HepG2 (cell line): Measurements from ENCODE around the gene PLXDC2. TPM values are rescaled to one million over a fixed set of nuclear protein-coding genes. Genes with fewer than 3 reads are reported as not detected.

ENCODE experiments used
- ATAC-seq: fragments of 200-7000 bp; cut with Tn5 transposase; 3 replicates; pipeline ENCODE4 v1.9.1; 2020; ENCODE audit warnings: mild to moderate bottlenecking, moderate library complexity
- BruUV-seq: library from RNA; stranded (reverse); fragments of 400-500 nt; replicated peaks from 2 replicates; lab custom pipeline; 2021; lab: Mats Ljungman, UMichigan
- CTCF ChIA-PET: fragments of 300-600 bp; formaldehyde crosslinking; extraction: SDS; loops from one replicate; lab custom pipeline; 2021; ENCODE audit warnings: low total read pairs, inconsistent platforms, low intra/inter-chr PET ratio; lab: Yijun Ruan, JAX
- POLR2A ChIA-PET: fragments of 350-600 bp; sonication (Branson Sonifier 250); formaldehyde crosslinking; loops from one replicate; lab custom pipeline; 2020; ENCODE audit warnings: antibody characterized with exemption, inconsistent platforms; lab: Yijun Ruan, JAX
- DNase-seq: peaks from one replicate; pipeline ENCODE4 v3.0.0-alpha.2; 2015; ENCODE audit warnings: low spot score
- FAIRE-seq: peaks from 3 replicates; lab custom pipeline; 2011; peaks lifted over from hg19 to GRCh38; lab: Jason Lieb, UNC
- H2AFZ ChIP-seq: one replicate; pipeline ENCODE4 v1.6.1; 2011; ENCODE audit warnings: low read length, inconsistent platforms
- H3K27ac ChIP-seq: fragments of 300-600 bp; 3 replicates; pipeline ENCODE4 v1.8.0; 2011; ENCODE audit warnings: mixed run types, mild to moderate bottlenecking, mixed read lengths, low read length, inconsistent platforms; ENCODE audit not compliant: insufficient read depth; ENCODE audit errors: extremely low read length
- H3K27me3 ChIP-seq, 2 experiments: fragments of 200-600 bp in 1 of 2; 2 replicates in 1 of 2; 3 replicates in 1 of 2; pipeline versions ENCODE4 v1.6.0 to v1.8.0; 2011; ENCODE audit warnings: low read length in 2 of 2, mild to moderate bottlenecking in 2 of 2, moderate library complexity in 2 of 2, inconsistent platforms in 1 of 2; ENCODE audit not compliant: insufficient read depth in 2 of 2, control insufficient read depth in 1 of 2
- H3K36me3 ChIP-seq, 2 experiments: fragments of 200-600 bp in 1 of 2; replicated peaks in 1 of 2; 2 replicates in 1 of 2; 3 replicates in 1 of 2; pipeline versions ENCODE4 v1.5.1 to v1.8.0; 2011; ENCODE audit warnings: low read length in 2 of 2, inconsistent platforms in 1 of 2; ENCODE audit not compliant: insufficient read depth in 2 of 2, control insufficient read depth in 1 of 2
- H3K4me1 ChIP-seq: 2 replicates; pipeline ENCODE4 v1.5.1; 2012; ENCODE audit warnings: low read length, inconsistent platforms; ENCODE audit not compliant: insufficient read depth
- H3K4me2 ChIP-seq: 2 replicates; pipeline ENCODE4 v1.6.0; 2011; ENCODE audit warnings: low read depth, low read length, inconsistent platforms
- H3K4me3 ChIP-seq, 3 experiments: fragments of 200-600 bp in 1 of 3; sonication (generic), shearing (Covaris generic) in 1 of 3; replicated peaks in 1 of 3; 2 replicates each; pipeline ENCODE4 v1.5.1; 2011 to 2016; ENCODE audit warnings: low read length in 3 of 3, inconsistent platforms in 2 of 3, low read depth in 2 of 3, mild to moderate bottlenecking in 2 of 3, control low read depth in 1 of 3, mixed read lengths in 1 of 3; ENCODE audit not compliant: insufficient read depth in 1 of 3
- H3K79me2 ChIP-seq: one replicate; pipeline ENCODE4 v1.6.1; 2011; ENCODE audit warnings: low read length, inconsistent platforms; ENCODE audit not compliant: insufficient read depth
- H3K9ac ChIP-seq: 2 replicates; pipeline ENCODE4 v1.6.0; 2011; ENCODE audit warnings: mild to moderate bottlenecking, low read depth, low read length, inconsistent platforms; ENCODE audit not compliant: insufficient read depth
- H3K9me3 ChIP-seq: 2 replicates; pipeline ENCODE4 v1.5.1; 2012; ENCODE audit warnings: mild to moderate bottlenecking, low read length
- H4K20me1 ChIP-seq: 2 replicates; pipeline ENCODE4 v1.6.0; 2011; ENCODE audit warnings: inconsistent platforms, mild to moderate bottlenecking, low read length, moderate library complexity; ENCODE audit not compliant: insufficient read depth
- EZH2 ChIP-seq: conservative IDR thresholded peaks from 2 replicates; pipeline ENCODE4 v1.6.1; 2012; ENCODE audit warnings: mild to moderate bottlenecking, low read depth, low read length, moderate library complexity
- IRF2 ChIP-seq: IDR thresholded peaks from 2 replicates; pipeline ENCODE4 v1.6.1; 2018; ENCODE audit warnings: missing genetic modification reagents, missing compliant biosample characterization
- ZBTB7B ChIP-seq: sonication (generic); formaldehyde crosslinking; IDR thresholded peaks from 2 replicates; pipeline ENCODE4 v1.4.0; 2020; ENCODE audit warnings: missing genetic modification reagents
- ZNF441 ChIP-seq: sonication (generic); formaldehyde crosslinking; IDR thresholded peaks from 2 replicates; pipeline ENCODE4 v1.7.0; 2021; ENCODE audit warnings: missing genetic modification reagents, borderline replicate concordance
- ZNF629 ChIP-seq: sonication (generic); formaldehyde crosslinking; conservative IDR thresholded peaks from 2 replicates; pipeline ENCODE4 v1.5.0; 2020; ENCODE audit warnings: missing genetic modification reagents
- ZNF652 ChIP-seq: IDR thresholded peaks from 2 replicates; pipeline ENCODE4 v1.6.1; 2016; ENCODE audit warnings: low read depth, borderline replicate concordance
- WGBS: methylation state at CpG from one replicate; pipeline ENCODE4 v1.1.6; 2017; ENCODE audit warnings: low lambda C conversion rate; 5-methylcytosine and 5-hydroxymethylcytosine counted together
- in situ Hi-C: cut with HindIII; loops from 2 replicates; pipeline ENCODE4 v1.10.0; 2017; ENCODE audit warnings: low pct_unique_long_range_greater_than_20kb; ENCODE audit not compliant: extremely low pct_ligation_motif_present
- intact Hi-C: fragments of 100-400 bp; cut with micrococcal nuclease; formaldehyde crosslinking; loops from one replicate; pipeline ENCODE4 v1.10.0; 2022; ENCODE audit not compliant: unreplicated experiment
- polyA plus RNA-seq, 8 experiments: library from polyadenylated mRNA; depleted of rRNA in 3 of 8; stranded (reverse) in 7 of 8; unstranded in 1 of 8; fragments of >200 nt; fragmentation: Illumina TruSeq in 4 of 8; extraction: Trizol in 4 of 8; gene quantifications; 2 replicates each; pipeline versions ENCODE4 v1.2.1 to v1.2.3, GENCODE V29; 2011 to 2016; ENCODE audit warnings: low read depth in 4 of 8, missing spikeins in 1 of 8, mixed read lengths in 1 of 8; ENCODE audit not compliant: insufficient read depth in 1 of 8
- total RNA-seq, 5 experiments: library from RNA; depleted of rRNA; stranded (reverse); fragments of >200 nt; fragmentation: Illumina TruSeq; extraction: Trizol; gene quantifications; 2 replicates each; pipeline ENCODE4 v1.2.3, GENCODE V29; 2016; ENCODE audit warnings: low read depth in 1 of 5
- TF ChIP-seq, protein P1 (sequence below): sonication (generic); formaldehyde crosslinking; IDR thresholded peaks from 2 replicates; pipeline ENCODE4 v1.4.0; 2020; ENCODE audit warnings: missing genetic modification reagents
- TF ChIP-seq, protein P2 (sequence below): sonication (generic); formaldehyde crosslinking; IDR thresholded peaks from 2 replicates; pipeline ENCODE4 v1.5.0; 2020; ENCODE audit warnings: missing genetic modification reagents
- TF ChIP-seq, protein P3 (sequence below): sonication (generic); formaldehyde crosslinking; IDR thresholded peaks from 2 replicates; pipeline ENCODE4 v1.4.0; 2020; ENCODE audit warnings: missing genetic modification reagents

Gene PLXDC2
- total and polyA plus RNA-seq, 2 of the 13 experiments (the other 11 are each of a cell fraction or from before 2014, with no cell fraction given) = 2.1 to 2.4 TPM

DNA sequence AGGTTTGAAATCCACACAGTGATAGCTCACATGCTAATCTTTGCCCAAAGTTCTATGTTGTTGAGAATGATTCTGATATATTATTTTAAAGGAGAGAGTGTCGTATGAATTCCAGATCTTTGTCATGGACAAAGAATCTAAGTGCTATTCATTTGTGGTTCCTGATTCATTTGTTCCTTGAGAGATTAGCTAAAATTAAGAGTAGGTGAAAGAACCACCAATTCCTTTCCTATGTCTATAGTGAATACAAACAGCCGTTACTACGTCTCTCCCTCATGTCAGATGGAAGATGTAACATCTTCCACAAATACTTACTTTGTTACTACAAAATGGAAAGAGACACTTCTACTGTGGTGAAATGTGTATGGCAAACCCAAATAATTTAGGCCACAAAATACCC, 3.3 kb upstream of the PLXDC2 start:
- 58% methylated on average over 3 of the region's 3 CpGs for WGBS
- Histone ChIP-seq H3K4me3 (no peak overlapping the region), H3K9ac (no peak overlapping the region), H3K9me3 (no peaks in the 10 kb centered on the region), H3K27ac (no peak overlapping the region), H2AFZ (no peak overlapping the region), H3K4me1 (peaks cover 11% of the 10 kb centered on the region; the same call in 1 of the 2 replicates), H3K36me3 (no peaks in the 10 kb centered on the region), H3K4me2 (no peak overlapping the region), H3K27me3 (peaks cover 3 to 25% of the 10 kb centered on the region in 2 experiments; a peak in 3 of 5 replicates), H3K79me2 (no peaks in the 10 kb centered on the region), H4K20me1 (peaks cover 3% of the 10 kb centered on the region; the same call in 1 of the 2 replicates)
- POLR2A ChIA-PET = no interaction called here
- no TSS peak for BruUV-seq
- no peak for DNase-seq
- TF ChIP-seq ZNF441 (CRISPR knock-in tag) = no peak
- CTCF ChIA-PET = no interaction called here
- FAIRE-seq = no peak
- no peak for ATAC-seq
- in situ Hi-C loops (no loop called here), intact Hi-C loops (no loop called here)

DNA sequence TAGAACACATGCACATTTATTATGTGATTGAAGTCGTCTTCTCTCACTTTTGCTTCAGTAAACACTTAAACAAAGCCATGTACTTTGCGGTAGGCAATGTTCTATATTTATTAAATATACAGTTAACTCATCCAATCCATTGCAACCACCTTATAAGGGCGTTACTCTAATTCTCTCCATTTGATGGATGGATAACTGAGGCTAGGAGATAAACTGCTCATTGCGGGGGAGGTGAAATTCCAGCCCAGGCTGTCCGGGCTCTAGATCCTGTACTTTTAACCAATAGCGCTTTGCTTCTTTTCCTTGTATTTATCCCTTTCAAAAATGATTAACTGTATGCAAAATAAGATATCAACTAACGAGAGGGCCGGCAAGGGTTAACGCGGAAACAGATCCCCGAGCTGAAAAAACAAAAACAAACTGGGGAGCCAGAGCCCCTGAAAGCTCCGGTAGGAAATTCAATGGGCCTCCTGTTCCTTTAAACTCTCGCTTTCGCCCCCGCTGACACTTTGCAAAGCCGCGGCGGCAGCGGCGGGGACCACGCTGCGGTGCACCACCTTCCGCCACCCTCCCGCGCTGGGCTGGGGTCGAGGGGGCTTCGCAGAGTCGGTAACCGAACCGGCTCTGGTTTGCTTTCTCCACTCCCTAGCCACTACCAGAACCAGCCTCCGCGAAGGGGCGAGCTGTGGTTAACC, 1.0 kb upstream of the PLXDC2 start:
- no peak overlapping the region for H3K9ac ChIP-seq
- DNase-seq = no peak
- BruUV-seq = no TSS peak
- ATAC-seq = peak; percentile 37
- no peak for FAIRE-seq
- H3K9me3 ChIP-seq = no peaks in the 10 kb centered on the region
- intact Hi-C loops = loop anchor here (5.0 kb wide), 1 partner anchor 952 kb away; no protein-coding TSS in a partner anchor
- H3K27me3 ChIP-seq = peaks cover 3 to 25% of the 10 kb centered on the region in 2 experiments; a peak in 3 of 5 replicates
- in situ Hi-C loops = no loop called here
- no peak overlapping the region for H3K27ac ChIP-seq
- H3K4me3 ChIP-seq = peak overlapping the region; percentile 41 to 64 (median 55); a peak in 5 of 6 replicates
- no peaks in the 10 kb centered on the region for H3K79me2 ChIP-seq
- H3K4me1 ChIP-seq = peaks cover 11% of the 10 kb centered on the region; the same call in 1 of the 2 replicates
- no peaks in the 10 kb centered on the region for H3K36me3 ChIP-seq
- 11% methylated on average over 28 of the region's 33 CpGs for WGBS
- H3K4me2 ChIP-seq = peak overlapping the region; percentile 65
- ChIA-PET CTCF (interaction anchor here (0.6 kb wide), 1 partner anchor 721 kb away, joined by 4 read pairs; no protein-coding TSS in a partner anchor), POLR2A (no interaction called here)
- no peak overlapping the region for H2AFZ ChIP-seq
- peaks cover 3% of the 10 kb centered on the region; the same call in 1 of the 2 replicates for H4K20me1 ChIP-seq
- TF ChIP-seq ZNF629 (CRISPR knock-in tag) (peak; percentile 52; the same call in 1 of the 2 replicates), EZH2 (0 out of 2 replicates have a peak, but pooled peaks have one; percentile 38), ZNF652 (CRISPR knock-in tag) (0 out of 2 replicates have a peak, but pooled peaks have one; percentile 75), IRF2 (CRISPR knock-in tag) (no peak), ZBTB7B (peak; percentile 76; the same call in 1 of the 2 replicates)
- TF ChIP-seq, protein P1, sequence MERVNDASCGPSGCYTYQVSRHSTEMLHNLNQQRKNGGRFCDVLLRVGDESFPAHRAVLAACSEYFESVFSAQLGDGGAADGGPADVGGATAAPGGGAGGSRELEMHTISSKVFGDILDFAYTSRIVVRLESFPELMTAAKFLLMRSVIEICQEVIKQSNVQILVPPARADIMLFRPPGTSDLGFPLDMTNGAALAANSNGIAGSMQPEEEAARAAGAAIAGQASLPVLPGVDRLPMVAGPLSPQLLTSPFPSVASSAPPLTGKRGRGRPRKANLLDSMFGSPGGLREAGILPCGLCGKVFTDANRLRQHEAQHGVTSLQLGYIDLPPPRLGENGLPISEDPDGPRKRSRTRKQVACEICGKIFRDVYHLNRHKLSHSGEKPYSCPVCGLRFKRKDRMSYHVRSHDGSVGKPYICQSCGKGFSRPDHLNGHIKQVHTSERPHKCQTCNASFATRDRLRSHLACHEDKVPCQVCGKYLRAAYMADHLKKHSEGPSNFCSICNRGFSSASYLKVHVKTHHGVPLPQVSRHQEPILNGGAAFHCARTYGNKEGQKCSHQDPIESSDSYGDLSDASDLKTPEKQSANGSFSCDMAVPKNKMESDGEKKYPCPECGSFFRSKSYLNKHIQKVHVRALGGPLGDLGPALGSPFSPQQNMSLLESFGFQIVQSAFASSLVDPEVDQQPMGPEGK (CRISPR knock-in tag) = peak; percentile 18; the same call in 1 of the 2 replicates
- TF ChIP-seq, protein P2, sequence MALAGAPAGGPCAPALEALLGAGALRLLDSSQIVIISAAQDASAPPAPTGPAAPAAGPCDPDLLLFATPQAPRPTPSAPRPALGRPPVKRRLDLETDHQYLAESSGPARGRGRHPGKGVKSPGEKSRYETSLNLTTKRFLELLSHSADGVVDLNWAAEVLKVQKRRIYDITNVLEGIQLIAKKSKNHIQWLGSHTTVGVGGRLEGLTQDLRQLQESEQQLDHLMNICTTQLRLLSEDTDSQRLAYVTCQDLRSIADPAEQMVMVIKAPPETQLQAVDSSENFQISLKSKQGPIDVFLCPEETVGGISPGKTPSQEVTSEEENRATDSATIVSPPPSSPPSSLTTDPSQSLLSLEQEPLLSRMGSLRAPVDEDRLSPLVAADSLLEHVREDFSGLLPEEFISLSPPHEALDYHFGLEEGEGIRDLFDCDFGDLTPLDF (CRISPR knock-in tag) = no peak
- TF ChIP-seq, protein P3, sequence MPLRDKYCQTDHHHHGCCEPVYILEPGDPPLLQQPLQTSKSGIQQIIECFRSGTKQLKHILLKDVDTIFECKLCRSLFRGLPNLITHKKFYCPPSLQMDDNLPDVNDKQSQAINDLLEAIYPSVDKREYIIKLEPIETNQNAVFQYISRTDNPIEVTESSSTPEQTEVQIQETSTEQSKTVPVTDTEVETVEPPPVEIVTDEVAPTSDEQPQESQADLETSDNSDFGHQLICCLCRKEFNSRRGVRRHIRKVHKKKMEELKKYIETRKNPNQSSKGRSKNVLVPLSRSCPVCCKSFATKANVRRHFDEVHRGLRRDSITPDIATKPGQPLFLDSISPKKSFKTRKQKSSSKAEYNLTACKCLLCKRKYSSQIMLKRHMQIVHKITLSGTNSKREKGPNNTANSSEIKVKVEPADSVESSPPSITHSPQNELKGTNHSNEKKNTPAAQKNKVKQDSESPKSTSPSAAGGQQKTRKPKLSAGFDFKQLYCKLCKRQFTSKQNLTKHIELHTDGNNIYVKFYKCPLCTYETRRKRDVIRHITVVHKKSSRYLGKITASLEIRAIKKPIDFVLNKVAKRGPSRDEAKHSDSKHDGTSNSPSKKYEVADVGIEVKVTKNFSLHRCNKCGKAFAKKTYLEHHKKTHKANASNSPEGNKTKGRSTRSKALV (CRISPR knock-in tag) = peak; percentile 61; the same call in 1 of the 2 replicates
